Neural cell (in vitro differentiated cells): ENCODE results near the gene LRRC74A. TPM values are rescaled to one million over a fixed set of nuclear protein-coding genes. Genes with fewer than 3 reads are reported as not detected.
A peak's percentile ranks its signal among the peaks of the same experiment; 100 is the strongest.

Experiments used
- H2AFZ ChIP-seq: fragments of 200-600, 300-800 bp; sonication (generic), shearing (Covaris generic); 2 replicates; pipeline ENCODE4 v1.6.0; 2014; ENCODE audit warnings: low read depth, mild to moderate bottlenecking, antibody characterized with exemption, low read length, moderate library complexity
- H3F3A ChIP-seq: fragments of 200-600 bp; shearing (Covaris generic); 2 replicates; pipeline ENCODE4 v1.6.1; 2016; ENCODE audit warnings: mild to moderate bottlenecking, moderate library complexity, mixed read lengths, antibody characterized with exemption, low read length; ENCODE audit not compliant: insufficient read depth, poor library complexity, severe bottlenecking
- H3K27ac ChIP-seq: fragments of 200-600, 300-800 bp; sonication (generic), shearing (Covaris generic); 2 replicates; pipeline ENCODE4 v1.5.1; 2014; ENCODE audit warnings: mild to moderate bottlenecking, low read length, moderate library complexity
- H3K27me3 ChIP-seq: fragments of 300-800, 200-600 bp; sonication (generic), shearing (Covaris generic); 2 replicates; pipeline ENCODE4 v1.6.0; 2014; ENCODE audit warnings: mild to moderate bottlenecking, low read depth, low read length, moderate library complexity; ENCODE audit not compliant: insufficient read depth
- H3K36me3 ChIP-seq: fragments of 300-800, 200-600 bp; sonication (generic), shearing (Covaris generic); 2 replicates; pipeline ENCODE4 v1.5.1; 2014; ENCODE audit warnings: mild to moderate bottlenecking, antibody characterized with exemption, low read length, moderate library complexity; ENCODE audit not compliant: insufficient read depth
- H3K4me2 ChIP-seq: fragments of 300-800, 200-600 bp; sonication (generic), shearing (Covaris generic); 2 replicates; pipeline ENCODE4 v1.6.0; 2014; ENCODE audit warnings: mild to moderate bottlenecking, low read length
- H3K4me3 ChIP-seq: fragments of 300-800, 200-600 bp; sonication (generic), shearing (Covaris generic); 2 replicates; pipeline ENCODE4 v1.5.1; 2014; ENCODE audit warnings: mild to moderate bottlenecking, low read length, moderate library complexity
- H3K79me2 ChIP-seq: fragments of 200-600 bp; shearing (Covaris generic); replicated peaks from 2 replicates; pipeline ENCODE4 v1.6.0; 2014; ENCODE audit warnings: mild to moderate bottlenecking, low read length, moderate library complexity; ENCODE audit not compliant: insufficient read depth
- H3K9ac ChIP-seq: fragments of 300-800, 200-600 bp; sonication (generic), shearing (Covaris generic); 2 replicates; pipeline ENCODE4 v1.6.1; 2016; ENCODE audit warnings: mild to moderate bottlenecking, low read length, mixed read lengths
- H3K9me2 ChIP-seq: fragments of 200-600 bp; shearing (Covaris generic); 2 replicates; pipeline ENCODE4 v1.6.1; 2016; ENCODE audit warnings: mild to moderate bottlenecking, low read length, mixed read lengths; ENCODE audit not compliant: insufficient read depth
- H3K9me3 ChIP-seq: fragments of 200-600, 300-800 bp; sonication (generic), shearing (Covaris generic); 2 replicates; pipeline ENCODE4 v1.6.1; 2016; ENCODE audit warnings: mild to moderate bottlenecking, mixed run types, low read length, moderate library complexity, mixed read lengths
- H4K20me1 ChIP-seq: fragments of 200-600 bp; shearing (Covaris generic); 2 replicates; pipeline ENCODE4 v1.6.1; 2016; ENCODE audit warnings: mild to moderate bottlenecking, mixed run types; ENCODE audit not compliant: insufficient read depth
- EP300 ChIP-seq: fragments of 450-650 bp; conservative IDR thresholded peaks from 2 replicates; pipeline ENCODE4 v1.6.1; 2014; ENCODE audit warnings: antibody characterized with exemption, mild to moderate bottlenecking, moderate library complexity; ENCODE audit not compliant: poor library complexity, severe bottlenecking
- MXI1 ChIP-seq: fragments of 450-650 bp; conservative IDR thresholded peaks from 2 replicates; pipeline ENCODE4 v1.6.1; 2014; ENCODE audit warnings: antibody characterized with exemption, mild to moderate bottlenecking; ENCODE audit not compliant: poor library complexity, severe bottlenecking
- POLR2AphosphoS5 ChIP-seq: IDR thresholded peaks from 2 replicates; pipeline ENCODE4 v1.6.1; 2012
- RAD21 ChIP-seq: fragments of 450-650 bp; conservative IDR thresholded peaks from 2 replicates; pipeline ENCODE4 v1.6.1; 2014; ENCODE audit warnings: antibody characterized with exemption, mild to moderate bottlenecking, moderate library complexity
- SMC3 ChIP-seq: fragments of 450-650 bp; conservative IDR thresholded peaks from 2 replicates; pipeline ENCODE4 v1.6.1; 2014; ENCODE audit warnings: antibody characterized with exemption, mild to moderate bottlenecking, moderate library complexity; ENCODE audit not compliant: poor library complexity
- TAF1 ChIP-seq: IDR thresholded peaks from 2 replicates; pipeline ENCODE4 v1.6.1; 2012; ENCODE audit warnings: low read depth
- polyA plus RNA-seq: library from polyadenylated mRNA; depleted of rRNA; stranded (reverse); fragments of >200 nt; gene quantifications from 2 replicates; pipeline ENCODE4 v1.2.3, GENCODE V29; 2014
- TF ChIP-seq, protein P1 (sequence below): fragments of 450-650 bp; IDR thresholded peaks from 2 replicates; pipeline ENCODE4 v1.5.1; 2014; ENCODE audit warnings: antibody characterized with exemption, mild to moderate bottlenecking, moderate library complexity; ENCODE audit not compliant: poor library complexity, severe bottlenecking
- TF ChIP-seq, protein P2 (sequence below): IDR thresholded peaks from 2 replicates; pipeline ENCODE4 v1.6.1; 2012; ENCODE audit warnings: borderline replicate concordance

Gene LRRC74A
- polyA plus RNA-seq, 1 donor from 2014 or later, result not detected

DNA sequence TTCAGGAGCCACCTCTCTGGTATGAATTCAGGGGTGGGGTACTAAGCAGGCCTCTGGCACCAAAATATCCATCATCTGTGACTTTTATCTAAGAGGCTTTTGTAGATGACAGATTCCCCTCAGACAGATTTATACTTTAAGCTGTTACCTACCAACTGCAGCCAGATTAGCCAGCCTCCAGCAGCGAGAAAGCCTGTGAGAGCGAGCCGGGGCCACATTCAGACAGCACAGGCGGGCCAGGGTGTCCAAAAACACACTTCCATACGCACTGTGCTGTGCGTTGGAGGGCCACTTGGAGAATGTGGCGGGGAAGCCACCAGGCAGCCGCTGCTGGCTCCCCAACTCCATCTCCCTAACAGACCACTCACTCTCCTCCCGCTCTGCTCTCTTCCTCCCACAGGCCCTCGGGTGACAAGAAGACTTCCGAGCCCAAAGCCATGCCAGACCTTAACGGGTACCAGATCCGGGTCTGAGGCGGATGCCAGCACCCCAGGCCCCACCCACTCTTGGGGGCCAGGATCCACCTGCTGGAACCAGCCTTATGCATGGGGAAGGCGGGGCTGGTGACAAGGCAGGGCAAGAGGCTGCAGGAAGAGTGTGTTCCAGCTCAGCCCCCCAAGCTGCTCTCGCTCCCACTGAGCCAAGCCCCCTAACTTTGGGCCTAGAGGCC lies 47.5 kb upstream of the LRRC74A start:
- Histone ChIP-seq H3K36me3 (peaks cover 19% of the 10 kb centered on the region), H3K27me3 (no peaks in the 10 kb centered on the region), H3K9ac (no peak overlapping the region), H3F3A (no peaks in the 10 kb centered on the region), H3K9me2 (no peaks in the 10 kb centered on the region), H4K20me1 (no peaks in the 10 kb centered on the region), H3K27ac (no peak overlapping the region), H2AFZ (no peak overlapping the region), H3K4me2 (no peak overlapping the region), H3K79me2 (no peaks in the 10 kb centered on the region), H3K4me3 (no peak overlapping the region), H3K9me3 (no peaks in the 10 kb centered on the region)
- no peak for TF ChIP-seq MXI1
- peak; percentile 22 for TF ChIP-seq POLR2AphosphoS5

DNA sequence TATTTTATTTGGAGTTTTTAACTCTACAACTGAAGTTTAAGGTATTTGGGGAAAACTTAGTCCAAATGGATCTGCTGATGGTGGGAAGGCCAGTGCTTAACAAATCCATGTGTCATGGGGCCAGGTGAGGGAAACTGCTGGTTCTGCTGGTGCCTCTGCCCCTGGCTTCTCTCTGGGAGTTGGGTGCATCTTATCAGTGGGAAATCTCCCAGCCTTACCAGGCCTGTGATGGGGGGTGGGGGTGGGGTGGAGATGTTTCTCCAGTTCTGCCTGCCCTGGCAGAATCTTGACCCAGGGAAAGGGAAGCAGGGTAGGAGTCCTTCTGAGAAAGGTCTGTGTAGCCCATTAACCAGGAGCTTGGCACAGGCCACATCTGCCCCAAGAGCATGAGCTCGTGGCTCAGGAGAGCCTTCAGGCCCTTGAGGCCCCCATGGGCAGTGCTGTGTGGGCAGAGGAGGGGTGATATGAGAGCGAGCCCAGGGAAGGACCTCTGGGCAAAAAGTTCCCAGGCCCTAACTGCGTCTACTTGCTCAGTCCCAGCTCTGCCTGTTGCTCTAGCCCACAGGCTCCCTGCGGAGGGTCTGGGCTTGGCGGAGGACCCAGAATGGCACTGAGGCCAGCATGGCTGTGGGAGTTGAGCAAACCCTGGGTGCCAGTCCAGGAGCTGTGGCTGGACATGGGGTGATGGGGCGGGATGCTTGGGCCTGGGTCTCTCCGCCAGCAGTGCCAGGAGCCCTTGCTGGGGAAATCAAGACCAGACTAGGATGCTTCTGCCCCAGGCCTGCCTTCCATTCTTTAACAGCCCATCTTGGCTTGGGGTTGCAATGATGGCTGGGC lies 46.8 kb upstream of the LRRC74A start:
- H4K20me1 ChIP-seq, result no peaks in the 10 kb centered on the region
- TF ChIP-seq POLR2AphosphoS5, result peak; percentile 9
- TF ChIP-seq TAF1, result no peak
- TF ChIP-seq SMC3, result no peak
- no peaks in the 10 kb centered on the region for H3K9me2 ChIP-seq
- no peak overlapping the region for H3K9ac ChIP-seq
- no peak overlapping the region for H2AFZ ChIP-seq
- H3K9me3 ChIP-seq, result no peaks in the 10 kb centered on the region
- no peaks in the 10 kb centered on the region for H3K79me2 ChIP-seq
- no peaks in the 10 kb centered on the region for H3F3A ChIP-seq
- H3K27me3 ChIP-seq, result no peaks in the 10 kb centered on the region
- no peak overlapping the region for H3K4me2 ChIP-seq
- H3K27ac ChIP-seq, result no peak overlapping the region
- peaks cover 12% of the 10 kb centered on the region for H3K36me3 ChIP-seq
- no peak overlapping the region for H3K4me3 ChIP-seq

DNA sequence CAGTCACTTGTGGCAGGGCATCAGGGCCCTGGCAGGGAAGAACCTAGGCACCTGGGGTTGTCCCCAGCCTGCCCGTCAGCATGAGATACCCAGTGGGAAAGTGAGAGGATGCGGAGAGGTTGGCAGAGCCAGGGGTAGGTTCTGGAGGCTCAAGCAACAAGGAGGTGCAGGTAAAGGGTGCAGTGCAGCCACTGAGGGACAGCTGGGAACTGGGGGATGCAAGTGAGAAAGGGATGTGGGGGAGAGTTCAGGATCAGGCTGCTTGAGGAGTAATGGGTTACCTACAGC lies 46.2 kb upstream of the LRRC74A start:
- H4K20me1 ChIP-seq, result no peaks in the 10 kb centered on the region
- no peak overlapping the region for H3K4me3 ChIP-seq
- no peak for TF ChIP-seq EP300
- no peak for TF ChIP-seq MXI1
- no peak for TF ChIP-seq SMC3
- TF ChIP-seq, protein P1, sequence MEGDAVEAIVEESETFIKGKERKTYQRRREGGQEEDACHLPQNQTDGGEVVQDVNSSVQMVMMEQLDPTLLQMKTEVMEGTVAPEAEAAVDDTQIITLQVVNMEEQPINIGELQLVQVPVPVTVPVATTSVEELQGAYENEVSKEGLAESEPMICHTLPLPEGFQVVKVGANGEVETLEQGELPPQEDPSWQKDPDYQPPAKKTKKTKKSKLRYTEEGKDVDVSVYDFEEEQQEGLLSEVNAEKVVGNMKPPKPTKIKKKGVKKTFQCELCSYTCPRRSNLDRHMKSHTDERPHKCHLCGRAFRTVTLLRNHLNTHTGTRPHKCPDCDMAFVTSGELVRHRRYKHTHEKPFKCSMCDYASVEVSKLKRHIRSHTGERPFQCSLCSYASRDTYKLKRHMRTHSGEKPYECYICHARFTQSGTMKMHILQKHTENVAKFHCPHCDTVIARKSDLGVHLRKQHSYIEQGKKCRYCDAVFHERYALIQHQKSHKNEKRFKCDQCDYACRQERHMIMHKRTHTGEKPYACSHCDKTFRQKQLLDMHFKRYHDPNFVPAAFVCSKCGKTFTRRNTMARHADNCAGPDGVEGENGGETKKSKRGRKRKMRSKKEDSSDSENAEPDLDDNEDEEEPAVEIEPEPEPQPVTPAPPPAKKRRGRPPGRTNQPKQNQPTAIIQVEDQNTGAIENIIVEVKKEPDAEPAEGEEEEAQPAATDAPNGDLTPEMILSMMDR, result no peak
- no peak for TF ChIP-seq RAD21
- TF ChIP-seq, protein P2, sequence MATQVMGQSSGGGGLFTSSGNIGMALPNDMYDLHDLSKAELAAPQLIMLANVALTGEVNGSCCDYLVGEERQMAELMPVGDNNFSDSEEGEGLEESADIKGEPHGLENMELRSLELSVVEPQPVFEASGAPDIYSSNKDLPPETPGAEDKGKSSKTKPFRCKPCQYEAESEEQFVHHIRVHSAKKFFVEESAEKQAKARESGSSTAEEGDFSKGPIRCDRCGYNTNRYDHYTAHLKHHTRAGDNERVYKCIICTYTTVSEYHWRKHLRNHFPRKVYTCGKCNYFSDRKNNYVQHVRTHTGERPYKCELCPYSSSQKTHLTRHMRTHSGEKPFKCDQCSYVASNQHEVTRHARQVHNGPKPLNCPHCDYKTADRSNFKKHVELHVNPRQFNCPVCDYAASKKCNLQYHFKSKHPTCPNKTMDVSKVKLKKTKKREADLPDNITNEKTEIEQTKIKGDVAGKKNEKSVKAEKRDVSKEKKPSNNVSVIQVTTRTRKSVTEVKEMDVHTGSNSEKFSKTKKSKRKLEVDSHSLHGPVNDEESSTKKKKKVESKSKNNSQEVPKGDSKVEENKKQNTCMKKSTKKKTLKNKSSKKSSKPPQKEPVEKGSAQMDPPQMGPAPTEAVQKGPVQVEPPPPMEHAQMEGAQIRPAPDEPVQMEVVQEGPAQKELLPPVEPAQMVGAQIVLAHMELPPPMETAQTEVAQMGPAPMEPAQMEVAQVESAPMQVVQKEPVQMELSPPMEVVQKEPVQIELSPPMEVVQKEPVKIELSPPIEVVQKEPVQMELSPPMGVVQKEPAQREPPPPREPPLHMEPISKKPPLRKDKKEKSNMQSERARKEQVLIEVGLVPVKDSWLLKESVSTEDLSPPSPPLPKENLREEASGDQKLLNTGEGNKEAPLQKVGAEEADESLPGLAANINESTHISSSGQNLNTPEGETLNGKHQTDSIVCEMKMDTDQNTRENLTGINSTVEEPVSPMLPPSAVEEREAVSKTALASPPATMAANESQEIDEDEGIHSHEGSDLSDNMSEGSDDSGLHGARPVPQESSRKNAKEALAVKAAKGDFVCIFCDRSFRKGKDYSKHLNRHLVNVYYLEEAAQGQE, result no peak
- no peaks in the 10 kb centered on the region for H3F3A ChIP-seq
- no peaks in the 10 kb centered on the region for H3K9me2 ChIP-seq
- peaks cover 6% of the 10 kb centered on the region for H3K36me3 ChIP-seq
- no peak overlapping the region for H2AFZ ChIP-seq
- H3K4me2 ChIP-seq, result no peak overlapping the region
- no peak overlapping the region for H3K9ac ChIP-seq
- no peak overlapping the region for H3K27ac ChIP-seq
- no peaks in the 10 kb centered on the region for H3K9me3 ChIP-seq
- no peaks in the 10 kb centered on the region for H3K79me2 ChIP-seq
- H3K27me3 ChIP-seq, result no peaks in the 10 kb centered on the region
